K562 (cell line): Measurements from ENCODE around the gene FTH1. TPM values are rescaled to one million over a fixed set of nuclear protein-coding genes. Genes with fewer than 3 reads are reported as not detected.

Experiments
- FOXP1 ChIP-seq: sonication (generic); formaldehyde crosslinking; IDR thresholded peaks from 2 replicates; pipeline ENCODE4 v1.8.0; 2022; ENCODE audit warnings: mild to moderate bottlenecking, missing genetic modification reagents
- MCM3 ChIP-seq: fragments of 450-650 bp; IDR thresholded peaks from 2 replicates; pipeline ENCODE4 v1.6.1; 2016
- PHF20 ChIP-seq: fragments of 450-650 bp; IDR thresholded peaks from 2 replicates; pipeline ENCODE4 v1.6.1; 2018; ENCODE audit not compliant: partially characterized antibody
- POLR2H ChIP-seq: IDR thresholded peaks from 2 replicates; pipeline ENCODE4 v1.6.1; 2016; ENCODE audit warnings: missing genetic modification characterization, low read depth, mild to moderate bottlenecking, control low read depth, missing compliant biosample characterization, moderate library complexity
- RBBP5 ChIP-seq: fragments of 200-600 bp; sonication (generic); IDR thresholded peaks from 2 replicates; pipeline ENCODE4 v1.6.1; 2012; ENCODE audit warnings: borderline replicate concordance, mild to moderate bottlenecking, low read length, control low read depth, inconsistent platforms; ENCODE audit not compliant: insufficient read depth, poor library complexity, severe bottlenecking
- SPI1 ChIP-seq: IDR thresholded peaks from 2 replicates; pipeline ENCODE4 v1.6.1; 2011; ENCODE audit warnings: low read depth, low read length, control low read depth, borderline replicate concordance
- ZFP30 ChIP-seq: fragments of 250-450 bp; sonication (Bioruptor Pico); IDR thresholded peaks from 2 replicates; pipeline ENCODE4 v1.8.0; 2022; ENCODE audit warnings: moderate library complexity, mild to moderate bottlenecking, inconsistent platforms, borderline replicate concordance
- ZNF263 ChIP-seq: sonication (generic); formaldehyde crosslinking; IDR thresholded peaks from 2 replicates; pipeline ENCODE4 v1.8.0; 2022; ENCODE audit warnings: mild to moderate bottlenecking, missing genetic modification reagents, borderline replicate concordance
- polyA plus RNA-seq, 8 experiments: library from polyadenylated mRNA; depleted of rRNA in 4 of 8; stranded (reverse) in 5 of 8; unstranded in 3 of 8; fragments of >200 nt; fragmentation: Nextera tagmentation in 2 of 8; fragmentation: Illumina TruSeq in 1 of 8; extraction: Ambion mirVana in 2 of 8; extraction: Trizol in 1 of 8; gene quantifications; 2 replicates each; pipeline versions ENCODE4 v1.2.1 to v1.2.3, GENCODE V29; 2011 to 2014; ENCODE audit warnings: inconsistent platforms in 1 of 8, missing spikeins in 1 of 8
- total RNA-seq, 7 experiments: library from RNA; depleted of rRNA in 6 of 7; stranded (reverse); fragments of >200 nt in 6 of 7; fragmentation: Illumina TruSeq in 2 of 7; extraction: Trizol in 2 of 7; gene quantifications; 2 replicates each; pipeline versions ENCODE4 v1.2.1 to v1.2.3, GENCODE V29; 2011 to 2021; ENCODE audit warnings: low replicate concordance in 1 of 7
- TF ChIP-seq, protein P1 (sequence below): conservative IDR thresholded peaks from 2 replicates; pipeline ENCODE4 v1.6.1; 2011; ENCODE audit warnings: low read depth, mild to moderate bottlenecking, low read length; ENCODE audit not compliant: control insufficient read depth
- TF ChIP-seq, protein P2 (sequence below): fragments of 450-650 bp; IDR thresholded peaks from 2 replicates; pipeline ENCODE4 v1.6.1; 2016; ENCODE audit warnings: antibody characterized with exemption

The FTH1 gene
- total and polyA plus RNA-seq, 9 of the 15 experiments (the other 6 are each of a cell fraction or from before 2014, with no cell fraction given) = 370 to 3,146 (median 802) TPM

DNA sequence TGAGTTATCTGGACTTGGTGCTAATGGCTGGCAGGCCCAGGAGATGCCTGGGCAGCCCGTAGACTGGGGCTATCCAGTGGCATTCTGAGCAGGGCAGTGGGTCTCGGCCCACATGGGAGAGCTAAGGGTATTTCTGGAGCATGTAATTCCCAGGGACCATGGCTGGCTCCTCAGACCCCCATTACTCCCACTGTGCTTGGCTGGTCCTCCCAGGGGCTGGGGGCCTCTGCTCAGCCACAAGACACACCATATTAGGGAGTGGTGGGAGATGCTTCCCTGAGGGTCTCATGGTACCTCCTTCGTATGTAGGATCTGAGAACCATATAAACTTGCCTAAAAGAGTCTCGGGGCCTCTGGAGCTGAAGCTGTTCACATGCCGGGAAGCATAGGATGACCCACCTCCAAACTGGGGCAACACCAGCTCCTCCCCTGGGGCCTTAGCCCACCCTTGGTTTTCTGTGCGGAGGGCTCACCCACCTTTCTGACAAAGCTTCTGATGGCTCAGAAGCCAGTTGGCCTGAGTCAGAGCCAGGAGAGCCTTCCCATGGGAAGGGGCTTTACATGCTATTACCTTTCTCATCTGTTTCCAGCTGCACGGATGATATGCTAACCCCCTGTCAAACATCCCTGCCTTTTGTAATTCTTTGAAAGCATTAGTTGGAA lies 9.5 kb upstream of the FTH1 start (continued):
- no peak for TF ChIP-seq RBBP5
- TF ChIP-seq, protein P1, sequence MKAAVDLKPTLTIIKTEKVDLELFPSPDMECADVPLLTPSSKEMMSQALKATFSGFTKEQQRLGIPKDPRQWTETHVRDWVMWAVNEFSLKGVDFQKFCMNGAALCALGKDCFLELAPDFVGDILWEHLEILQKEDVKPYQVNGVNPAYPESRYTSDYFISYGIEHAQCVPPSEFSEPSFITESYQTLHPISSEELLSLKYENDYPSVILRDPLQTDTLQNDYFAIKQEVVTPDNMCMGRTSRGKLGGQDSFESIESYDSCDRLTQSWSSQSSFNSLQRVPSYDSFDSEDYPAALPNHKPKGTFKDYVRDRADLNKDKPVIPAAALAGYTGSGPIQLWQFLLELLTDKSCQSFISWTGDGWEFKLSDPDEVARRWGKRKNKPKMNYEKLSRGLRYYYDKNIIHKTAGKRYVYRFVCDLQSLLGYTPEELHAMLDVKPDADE = no peak
- TF ChIP-seq ZFP30 (CRISPR knock-in tag) = no peak
- no peak for TF ChIP-seq FOXP1 (CRISPR knock-in tag)
- no peak for TF ChIP-seq POLR2H (tag)
- TF ChIP-seq, protein P2, sequence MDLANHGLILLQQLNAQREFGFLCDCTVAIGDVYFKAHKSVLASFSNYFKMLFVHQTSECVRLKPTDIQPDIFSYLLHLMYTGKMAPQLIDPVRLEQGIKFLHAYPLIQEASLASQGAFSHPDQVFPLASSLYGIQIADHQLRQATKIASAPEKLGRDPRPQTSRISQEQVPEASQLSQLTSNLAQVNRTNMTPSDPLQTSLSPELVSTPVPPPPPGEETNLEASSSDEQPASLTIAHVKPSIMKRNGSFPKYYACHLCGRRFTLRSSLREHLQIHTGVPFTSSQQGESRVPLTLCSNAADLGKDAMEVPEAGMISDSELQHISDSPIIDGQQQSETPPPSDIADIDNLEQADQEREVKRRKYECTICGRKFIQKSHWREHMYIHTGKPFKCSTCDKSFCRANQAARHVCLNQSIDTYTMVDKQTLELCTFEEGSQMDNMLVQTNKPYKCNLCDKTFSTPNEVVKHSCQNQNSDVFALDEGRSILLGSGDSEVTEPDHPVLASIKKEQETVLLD = no peak
- no peak for TF ChIP-seq PHF20
- no peak for TF ChIP-seq SPI1
- no peak for TF ChIP-seq ZNF263 (CRISPR knock-in tag)
- TF ChIP-seq MCM3 = no peak
